Hematopoietic multipotent progenitor cell treated with erythropoietin and hydrocortisone succinate and interleukin-3 and kit ligand, for 6 days (in vitro differentiated cells): ENCODE data around the gene DPP6.
A peak's percentile ranks its signal among the peaks of the same experiment; 100 is the strongest.
"Not testable (repeated sequence)": the region's sequence is repeated elsewhere in the genome, so short reads cannot be mapped to it uniquely, and the experiment has no call there.

Experiments used
- DNase-seq: peaks from one replicate; pipeline ENCODE4 v3.0.0-alpha.2; 2015

Gene DPP6

GRCh38 chr7:154051643-154052529 is at the start of gene DPP6:
DPP6 (plus strand) TSS chr7:154052398.
- not testable (repeated sequence) for DNase-seq

- DNase-seq = not testable (repeated sequence)
Observed at GRCh38 chr7:154009423-154009911, 42.7 kb upstream of the DPP6 start.

GRCh38 chr7:154010726-154011568 is 41.3 kb upstream of the DPP6 start:
- not testable (repeated sequence) for DNase-seq

DNA sequence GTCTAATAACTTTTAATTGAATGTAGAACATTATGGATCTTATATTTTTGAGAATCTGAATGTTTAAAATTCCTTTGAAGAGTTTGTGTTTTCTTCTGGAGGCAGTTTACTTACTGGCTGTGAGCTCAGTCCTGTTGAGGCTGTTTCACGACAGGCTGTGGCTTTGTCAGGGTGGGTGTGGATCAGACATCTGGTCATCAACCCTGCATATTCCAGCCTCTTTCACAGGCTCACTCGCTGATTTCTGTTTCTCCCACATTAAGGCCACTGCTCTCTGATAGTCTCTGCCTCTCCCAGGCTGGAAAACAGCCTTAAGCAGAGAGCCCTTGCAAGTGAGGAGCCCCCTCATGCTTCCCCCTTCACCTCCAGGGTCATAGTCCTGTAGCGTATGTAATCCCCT is 39.4 kb upstream of the DPP6 start:
- DNase-seq = not testable (repeated sequence)

GRCh38 chr7:154015636-154016035 is 36.6 kb upstream of the DPP6 start:
- DNase-seq = not testable (repeated sequence)

GRCh38 chr7:154018354-154018753 is 33.8 kb upstream of the DPP6 start:
- not testable (repeated sequence) for DNase-seq

- DNase-seq = not testable (repeated sequence)
Observed at GRCh38 chr7:154027805-154028204, 24.4 kb upstream of the DPP6 start.

- DNase-seq = not testable (repeated sequence)
Observed at GRCh38 chr7:154030476-154031080, 21.6 kb upstream of the DPP6 start.

- not testable (repeated sequence) for DNase-seq
Observed at GRCh38 chr7:154039466-154040165, 12.6 kb upstream of the DPP6 start.

- DNase-seq = not testable (repeated sequence)
Observed at GRCh38 chr7:154050394-154050793, 1.8 kb upstream of the DPP6 start.

DNA sequence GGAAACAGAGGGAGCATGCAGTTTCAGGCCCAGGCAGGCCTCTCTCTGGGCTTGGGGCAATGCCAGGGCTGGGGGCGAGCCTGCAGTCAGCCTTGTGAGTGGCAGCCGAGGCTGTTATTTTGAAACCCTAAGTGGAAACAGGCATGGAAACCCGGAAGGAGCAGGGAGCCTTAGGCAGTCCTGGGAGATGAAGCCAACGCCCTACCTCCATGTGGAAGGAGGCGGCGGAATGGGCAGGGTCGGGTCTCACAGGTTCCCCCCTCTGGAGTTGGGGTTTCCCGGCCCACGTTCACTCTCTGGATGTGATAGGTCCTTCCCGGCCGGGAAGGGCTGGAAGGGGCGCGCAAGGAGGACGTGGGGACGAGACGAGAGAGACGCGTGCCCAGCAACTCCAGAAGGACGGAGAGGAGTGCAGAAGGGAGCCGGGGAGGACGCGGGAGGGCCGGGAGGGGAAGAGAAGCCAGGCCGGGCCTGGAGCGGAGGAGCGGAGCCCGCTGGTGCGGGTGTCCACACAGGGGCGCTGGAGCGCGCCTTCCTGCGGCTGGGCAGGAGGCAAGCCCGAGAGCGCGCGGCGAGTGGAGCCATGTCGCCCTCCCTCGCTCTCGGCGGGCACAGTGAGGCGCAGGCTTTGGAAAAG is 1.1 kb upstream of the DPP6 start:
- not testable (repeated sequence) for DNase-seq

DNA sequence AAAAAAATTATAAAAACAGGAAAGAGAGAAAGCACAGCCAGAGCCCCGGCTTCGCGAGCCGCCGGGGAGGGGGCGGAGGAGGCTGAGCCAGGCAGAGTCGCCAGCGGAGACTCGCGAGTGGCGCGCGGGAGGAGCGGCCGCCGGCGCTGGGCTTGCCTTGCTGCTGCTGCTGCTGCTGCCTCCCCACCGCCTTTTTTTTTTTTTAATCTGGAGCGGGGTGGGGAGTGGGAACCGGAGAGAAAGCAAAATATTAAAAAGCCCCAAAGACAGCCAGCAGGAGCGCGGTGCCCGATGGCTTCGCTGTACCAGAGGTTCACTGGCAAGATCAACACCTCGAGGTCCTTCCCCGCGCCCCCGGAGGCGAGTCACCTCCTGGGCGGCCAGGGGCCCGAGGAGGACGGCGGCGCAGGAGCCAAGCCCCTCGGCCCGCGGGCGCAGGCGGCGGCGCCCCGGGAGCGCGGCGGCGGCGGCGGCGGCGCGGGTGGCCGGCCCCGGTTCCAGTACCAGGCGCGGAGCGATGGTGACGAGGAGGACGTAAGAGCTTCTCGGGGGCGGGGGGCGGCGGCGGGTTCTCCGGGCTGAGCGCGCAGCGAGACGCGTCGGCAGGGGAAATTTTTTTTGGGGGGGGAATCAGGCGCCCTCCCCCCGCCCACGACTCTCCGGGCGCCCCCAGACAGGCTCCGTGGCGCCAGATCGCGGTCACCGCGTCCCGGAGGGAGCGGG is 493 bp downstream of the DPP6 start:
- not testable (repeated sequence) for DNase-seq

DNA sequence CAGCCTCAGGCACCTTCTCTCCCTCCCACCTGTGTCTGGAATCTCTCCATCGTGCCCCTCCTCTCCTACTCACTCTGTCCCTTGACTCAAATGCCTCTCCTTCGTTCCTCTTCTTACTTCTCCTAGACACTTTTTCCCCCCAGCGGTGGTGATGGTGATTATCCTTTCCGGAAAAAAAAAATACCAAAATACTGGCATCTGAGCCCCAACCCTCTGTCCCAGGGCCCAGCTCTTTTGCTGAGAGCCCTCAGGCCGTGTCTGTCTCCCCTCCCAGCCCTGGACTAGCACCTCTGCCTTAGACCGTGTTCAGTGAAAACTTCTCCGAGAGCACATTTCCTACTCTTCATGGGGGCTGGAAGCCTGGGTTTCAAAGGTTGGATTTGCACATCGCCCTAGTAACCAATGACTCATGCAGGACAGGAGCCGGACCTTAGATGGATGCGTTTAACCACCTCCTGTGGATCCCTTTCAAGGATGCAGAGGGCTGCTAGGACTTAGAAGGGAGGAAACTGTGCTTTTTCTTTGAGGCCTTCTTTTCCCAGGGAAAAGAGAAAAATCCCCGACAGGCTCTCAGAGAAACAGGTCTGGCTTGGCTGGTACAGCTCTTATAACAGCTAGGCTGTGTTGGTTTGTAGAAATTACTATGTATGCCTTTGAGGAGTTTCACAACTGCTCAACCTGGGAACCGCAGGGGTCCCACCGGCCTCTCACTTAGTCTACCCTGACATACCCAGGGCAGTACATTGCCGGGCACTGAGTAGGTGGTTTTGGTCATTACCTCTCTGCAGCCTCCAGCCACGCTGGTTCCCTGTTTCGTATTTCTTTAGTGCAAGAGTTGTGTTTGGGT is 1.5 kb downstream of the DPP6 start:
- not testable (repeated sequence) for DNase-seq

DNA sequence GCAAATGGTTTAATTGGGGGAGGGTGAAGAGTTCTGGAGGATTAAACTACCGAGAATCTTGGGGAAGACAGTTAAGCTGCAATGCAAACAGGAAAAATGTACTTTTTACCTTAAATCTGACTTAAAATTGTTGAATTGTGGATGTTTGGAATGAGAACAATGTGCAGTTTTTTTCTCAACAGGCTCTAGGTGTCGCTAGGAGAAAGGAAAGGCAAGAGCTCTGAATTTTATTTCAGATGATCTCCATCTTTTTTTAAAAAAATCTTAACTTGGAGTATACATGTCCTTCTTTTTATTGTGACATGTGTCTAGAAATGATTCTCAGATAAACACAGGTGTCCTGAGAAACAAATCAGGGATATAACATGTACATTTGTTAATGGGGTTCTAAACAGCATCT is 2.5 kb downstream of the DPP6 start:
- not testable (repeated sequence) for DNase-seq

DNA sequence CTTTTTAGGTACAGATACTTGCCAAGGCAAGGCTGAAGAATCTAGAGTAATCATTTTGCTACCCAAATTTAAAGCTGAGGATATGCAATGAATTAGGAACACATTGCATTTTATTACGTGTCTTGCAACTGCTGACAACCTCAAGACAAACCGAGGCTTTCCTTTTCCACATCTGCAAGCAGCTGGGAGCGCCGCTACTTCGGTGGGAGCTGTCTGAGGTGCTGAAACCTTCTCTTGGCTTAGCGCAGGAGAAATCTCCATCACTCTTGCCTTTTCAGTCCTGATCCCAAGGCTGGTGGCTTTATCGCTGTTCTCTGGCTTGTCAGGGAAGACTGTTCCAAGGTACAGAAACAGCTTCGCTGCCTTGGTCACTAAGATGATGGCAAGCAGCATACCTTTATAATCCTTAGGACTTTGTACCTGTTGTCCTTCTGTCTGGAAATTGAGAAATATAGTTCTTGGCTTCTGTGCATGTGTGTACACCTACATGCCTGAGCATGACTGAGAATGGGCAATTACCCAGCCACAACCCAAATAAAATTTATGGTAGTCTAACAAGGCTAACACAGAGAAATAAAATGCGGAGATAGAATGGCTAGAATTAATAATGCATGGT is 3.4 kb downstream of the DPP6 start:
- DNase-seq = peak; percentile 61

DNA sequence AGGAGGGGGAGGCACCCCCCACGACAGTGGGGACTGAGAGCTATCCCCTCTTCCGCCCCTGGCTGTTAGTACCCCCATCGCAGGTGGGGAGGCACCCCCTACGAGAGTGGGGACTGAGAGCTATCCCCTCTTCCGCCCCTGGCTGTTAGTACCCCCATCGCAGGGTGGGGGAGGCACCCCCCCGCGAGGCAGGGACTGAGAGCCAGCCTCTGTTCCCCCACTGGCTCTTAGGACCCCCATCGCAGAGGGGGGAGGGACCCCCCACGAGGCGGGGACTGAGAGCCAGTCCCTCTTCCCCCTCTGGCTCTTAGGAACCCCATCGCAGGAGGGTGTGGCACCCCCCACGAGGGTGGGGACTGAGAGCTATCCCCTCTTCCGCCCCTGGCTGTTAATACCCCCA is 6.6 kb downstream of the DPP6 start:
- DNase-seq = not testable (repeated sequence)

GRCh38 chr7:154060551-154060950 is 8.4 kb downstream of the DPP6 start:
- DNase-seq = not testable (repeated sequence)

GRCh38 chr7:154071833-154072232 is 19.6 kb downstream of the DPP6 start:
- peak; percentile 41 for DNase-seq

- DNase-seq = not testable (repeated sequence)
Observed at GRCh38 chr7:154072395-154073181, 20.4 kb downstream of the DPP6 start.
